Measurements from ENCODE around the gene HSBP1. TPM values are rescaled to one million over a fixed set of nuclear protein-coding genes. Genes with fewer than 3 reads are reported as not detected.

HSBP1 gene
- total RNA-seq, 1 experiment from 2014 or later: 230 TPM

GRCh38 chr16:83814659-83814985, 6.8 kb downstream of the HSBP1 start:
- Histone ChIP-seq H2BK12ac (ENCODE audit: insufficient read length, low read depth, low read length) (no peak overlapping the region), H3K23ac (ENCODE audit: insufficient read length, low read depth, low read length) (no peak overlapping the region), H4K91ac (ENCODE audit: insufficient read length, low read depth, low read length) (no peak overlapping the region), H3K23me2 (ENCODE audit: insufficient read length, low read depth, low read length, poor library complexity, severe bottlenecking) (no peaks in the 10 kb centered on the region), H2BK15ac (ENCODE audit: low read depth, low read length) (no peak overlapping the region), H3K4me2 (ENCODE audit: insufficient read depth, insufficient read length, low read length) (no peak overlapping the region), H3K9ac (ENCODE audit: extremely low read depth, insufficient read length, low read length) (no peak overlapping the region), H3K4me1 (ENCODE audit: insufficient read depth, low read length) (peaks cover 6% of the 10 kb centered on the region; the same call in 1 of the 2 replicates), H3K9me3 (ENCODE audit: control insufficient read depth, low read depth, low read length) (no peaks in the 10 kb centered on the region), H3K14ac (ENCODE audit: insufficient read depth, low read length) (no peak overlapping the region), H4K8ac (replicated peaks; ENCODE audit: insufficient read length, low read depth, low read length) (no peak overlapping the region), H3K27ac (ENCODE audit: insufficient read length, low read depth, low read length) (peak overlapping the region; percentile 75), H2BK120ac (ENCODE audit: low read depth, low read length, poor library complexity, severe bottlenecking) (no peak overlapping the region), H4K5ac (ENCODE audit: insufficient read length, low read depth, low read length) (peak overlapping the region; percentile 90), H3K79me1 (ENCODE audit: insufficient read depth, low read depth, low read length, poor library complexity, severe bottlenecking) (no peaks in the 10 kb centered on the region), H4K20me1 (ENCODE audit: control insufficient read depth, insufficient read depth, insufficient read length) (no peaks in the 10 kb centered on the region), H3K18ac (ENCODE audit: insufficient read length, low read depth, low read length) (peak overlapping the region; percentile 99), H3K27me3 (ENCODE audit: insufficient read depth, low read length) (no peaks in the 10 kb centered on the region), H2BK5ac (ENCODE audit: insufficient read length, low read length) (peak overlapping the region; percentile 78), H3T11ph (ENCODE audit: low read length) (no peak overlapping the region), H2AFZ (ENCODE audit: low read length) (no peak overlapping the region), H3K79me2 (ENCODE audit: insufficient read depth, low read length) (no peaks in the 10 kb centered on the region), H3K4ac (ENCODE audit: low read depth, low read length) (no peak overlapping the region), H2BK20ac (ENCODE audit: low read depth, low read length, poor library complexity, severe bottlenecking) (no peak overlapping the region), H2AK5ac (ENCODE audit: insufficient read length, low read length) (no peak overlapping the region), H3K56ac (ENCODE audit: insufficient read length, low read depth, low read length) (no peak overlapping the region)
- no peaks in the 10 kb centered on the region for H3K27me3 Mint-ChIP-seq (ENCODE audit: low read depth)
- TF ChIP-seq, protein P1, sequence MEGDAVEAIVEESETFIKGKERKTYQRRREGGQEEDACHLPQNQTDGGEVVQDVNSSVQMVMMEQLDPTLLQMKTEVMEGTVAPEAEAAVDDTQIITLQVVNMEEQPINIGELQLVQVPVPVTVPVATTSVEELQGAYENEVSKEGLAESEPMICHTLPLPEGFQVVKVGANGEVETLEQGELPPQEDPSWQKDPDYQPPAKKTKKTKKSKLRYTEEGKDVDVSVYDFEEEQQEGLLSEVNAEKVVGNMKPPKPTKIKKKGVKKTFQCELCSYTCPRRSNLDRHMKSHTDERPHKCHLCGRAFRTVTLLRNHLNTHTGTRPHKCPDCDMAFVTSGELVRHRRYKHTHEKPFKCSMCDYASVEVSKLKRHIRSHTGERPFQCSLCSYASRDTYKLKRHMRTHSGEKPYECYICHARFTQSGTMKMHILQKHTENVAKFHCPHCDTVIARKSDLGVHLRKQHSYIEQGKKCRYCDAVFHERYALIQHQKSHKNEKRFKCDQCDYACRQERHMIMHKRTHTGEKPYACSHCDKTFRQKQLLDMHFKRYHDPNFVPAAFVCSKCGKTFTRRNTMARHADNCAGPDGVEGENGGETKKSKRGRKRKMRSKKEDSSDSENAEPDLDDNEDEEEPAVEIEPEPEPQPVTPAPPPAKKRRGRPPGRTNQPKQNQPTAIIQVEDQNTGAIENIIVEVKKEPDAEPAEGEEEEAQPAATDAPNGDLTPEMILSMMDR (conservative IDR thresholded peaks at IDR 0.05): no peak
- peak overlapping the region in 1 of 2 experiments; percentile 17; a peak in 1 of 5 replicates for H3K4me3 Mint-ChIP-seq
- H3K36me3 Mint-ChIP-seq (ENCODE audit: insufficient read depth in 1 of 3, low read depth in 3 of 3): peaks cover 13 to 33% (median 25%) of the 10 kb centered on the region in 3 experiments; a peak in 6 of 7 replicates
- peak overlapping the region; percentile 67 to 89 (median 81); a peak in 1 of 7 replicates for H3K27ac Mint-ChIP-seq
- no CpG with 5 or more reads among the region's 4 CpGs for WGBS (ENCODE audit: extremely low coverage, insufficient read length, low lambda C conversion rate)
- DNase-seq: no peak
- peaks cover 24 to 29% of the 10 kb centered on the region in 2 experiments for H3K4me1 Mint-ChIP-seq
- H3K9me3 Mint-ChIP-seq: no peaks in the 10 kb centered on the region
